ENCODE results near the gene ZSWIM7. TPM values are rescaled to one million over a fixed set of nuclear protein-coding genes. Genes with fewer than 3 reads are reported as not detected.

The ZSWIM7 gene, protein sequence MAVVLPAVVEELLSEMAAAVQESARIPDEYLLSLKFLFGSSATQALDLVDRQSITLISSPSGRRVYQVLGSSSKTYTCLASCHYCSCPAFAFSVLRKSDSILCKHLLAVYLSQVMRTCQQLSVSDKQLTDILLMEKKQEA
- total RNA-seq = 10 to 100 TPM in 3 of 4 donors, 1 to 10 TPM in 1; 9.7 to 23.9 (median 16.8) TPM

DNA sequence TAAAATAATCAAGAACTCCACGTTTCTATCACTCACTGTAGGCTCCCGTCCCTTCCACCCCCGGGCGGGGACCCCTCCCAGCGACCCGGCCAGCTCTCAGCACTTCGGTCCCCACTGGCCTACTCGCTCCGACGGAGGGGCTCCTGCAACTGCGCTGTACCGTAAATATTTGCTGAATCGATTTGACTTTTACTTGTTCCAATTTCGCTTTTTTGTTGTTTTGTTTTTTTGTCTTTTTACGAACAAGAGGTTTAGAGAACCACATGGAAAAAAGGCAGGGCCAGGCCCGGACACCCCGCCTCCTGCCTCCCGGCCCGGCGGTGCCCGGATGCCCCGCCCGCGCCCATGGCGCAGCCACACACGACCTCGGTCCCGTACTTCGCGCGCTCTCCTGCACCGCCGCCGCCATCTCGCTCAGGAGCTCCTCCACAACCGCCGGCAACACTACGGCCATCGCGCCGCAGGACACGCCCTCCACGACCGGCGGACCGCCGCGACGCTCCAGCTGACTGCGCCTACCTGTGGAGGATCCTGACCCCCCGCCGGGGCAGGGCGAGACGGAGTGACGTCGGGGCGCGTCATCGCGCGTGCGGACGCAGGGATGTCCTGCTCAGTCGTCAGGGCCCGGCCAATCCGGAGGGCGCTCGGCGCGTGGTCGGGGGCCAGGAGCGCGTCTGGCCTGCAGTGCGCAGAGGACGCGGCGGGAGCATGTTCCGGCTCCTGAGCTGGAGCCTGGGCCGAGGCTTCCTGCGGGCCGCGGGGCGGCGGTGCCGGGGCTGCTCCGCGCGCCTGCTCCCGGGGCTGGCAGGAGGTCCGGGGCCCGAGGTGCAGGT lies at the start of gene ZSWIM7, which contains the start of gene TTC19:
Gene ZSWIM7 (minus strand): TSS at position 564 of the 833 bp plus-strand sequence. CDS start 110 bp downstream, at position 454.
Gene TTC19 (plus strand): TSS at position 684 of the 833 bp plus-strand sequence. CDS start 25 bp downstream, at position 709.
- TF ChIP-seq, protein P1, sequence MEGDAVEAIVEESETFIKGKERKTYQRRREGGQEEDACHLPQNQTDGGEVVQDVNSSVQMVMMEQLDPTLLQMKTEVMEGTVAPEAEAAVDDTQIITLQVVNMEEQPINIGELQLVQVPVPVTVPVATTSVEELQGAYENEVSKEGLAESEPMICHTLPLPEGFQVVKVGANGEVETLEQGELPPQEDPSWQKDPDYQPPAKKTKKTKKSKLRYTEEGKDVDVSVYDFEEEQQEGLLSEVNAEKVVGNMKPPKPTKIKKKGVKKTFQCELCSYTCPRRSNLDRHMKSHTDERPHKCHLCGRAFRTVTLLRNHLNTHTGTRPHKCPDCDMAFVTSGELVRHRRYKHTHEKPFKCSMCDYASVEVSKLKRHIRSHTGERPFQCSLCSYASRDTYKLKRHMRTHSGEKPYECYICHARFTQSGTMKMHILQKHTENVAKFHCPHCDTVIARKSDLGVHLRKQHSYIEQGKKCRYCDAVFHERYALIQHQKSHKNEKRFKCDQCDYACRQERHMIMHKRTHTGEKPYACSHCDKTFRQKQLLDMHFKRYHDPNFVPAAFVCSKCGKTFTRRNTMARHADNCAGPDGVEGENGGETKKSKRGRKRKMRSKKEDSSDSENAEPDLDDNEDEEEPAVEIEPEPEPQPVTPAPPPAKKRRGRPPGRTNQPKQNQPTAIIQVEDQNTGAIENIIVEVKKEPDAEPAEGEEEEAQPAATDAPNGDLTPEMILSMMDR (IDR thresholded peaks at IDR 0.05; ENCODE audit: low read depth) = no peak

DNA sequence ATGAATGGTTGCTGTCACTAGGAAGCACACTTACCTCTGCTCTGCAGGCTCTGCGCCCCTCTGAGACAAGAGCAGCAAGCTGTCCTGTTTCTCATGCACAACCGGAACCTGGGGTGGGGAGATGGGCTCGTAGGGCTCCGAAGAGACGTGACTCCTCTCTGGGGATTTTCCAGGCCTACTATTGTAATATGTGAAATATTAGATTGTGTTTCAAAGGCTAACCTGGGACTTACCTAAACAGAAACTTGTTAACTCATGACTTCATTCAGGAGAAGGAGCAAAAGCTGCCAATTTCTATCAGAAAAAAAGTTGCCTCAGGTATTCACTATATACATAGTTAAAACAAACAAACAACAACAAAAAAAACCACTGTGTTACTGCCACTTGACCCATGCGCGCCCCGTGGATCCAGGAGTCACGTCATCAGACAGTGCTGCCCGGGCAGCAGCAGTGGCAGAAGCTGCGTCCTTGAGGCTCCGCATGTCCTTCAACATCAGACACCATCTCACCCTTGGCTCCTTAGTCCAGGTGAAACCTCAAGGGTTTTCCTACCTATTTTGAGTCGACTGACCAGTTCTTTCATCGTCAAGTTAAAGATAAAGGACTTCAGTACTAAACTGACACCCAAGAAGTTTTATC lies 49.4 kb upstream of the ZSWIM7 start:
- TF ChIP-seq, protein P1 (IDR thresholded peaks at IDR 0.05; ENCODE audit: low read depth) = no peak

DNA sequence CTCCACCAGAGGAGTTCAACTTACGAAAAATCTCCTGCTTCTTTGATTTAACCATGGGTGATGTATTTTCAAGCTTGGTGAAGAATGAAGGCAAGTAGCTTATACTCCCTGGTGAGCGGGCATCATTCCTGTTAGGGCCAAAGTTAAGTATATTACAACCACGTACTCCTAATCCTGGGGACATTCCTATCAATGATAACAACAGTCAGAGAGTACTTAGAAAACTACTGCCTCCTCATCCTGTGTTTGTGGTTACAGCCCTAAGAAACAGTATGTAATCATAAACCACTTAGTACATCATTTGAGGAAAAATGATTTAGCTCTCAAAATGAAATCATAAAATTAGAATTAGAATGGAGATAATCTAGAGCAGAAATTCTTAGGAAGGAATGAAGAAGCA lies 47.5 kb upstream of the ZSWIM7 start:
- TF ChIP-seq, protein P1 (IDR thresholded peaks at IDR 0.05; ENCODE audit: low read depth) = no peak

DNA sequence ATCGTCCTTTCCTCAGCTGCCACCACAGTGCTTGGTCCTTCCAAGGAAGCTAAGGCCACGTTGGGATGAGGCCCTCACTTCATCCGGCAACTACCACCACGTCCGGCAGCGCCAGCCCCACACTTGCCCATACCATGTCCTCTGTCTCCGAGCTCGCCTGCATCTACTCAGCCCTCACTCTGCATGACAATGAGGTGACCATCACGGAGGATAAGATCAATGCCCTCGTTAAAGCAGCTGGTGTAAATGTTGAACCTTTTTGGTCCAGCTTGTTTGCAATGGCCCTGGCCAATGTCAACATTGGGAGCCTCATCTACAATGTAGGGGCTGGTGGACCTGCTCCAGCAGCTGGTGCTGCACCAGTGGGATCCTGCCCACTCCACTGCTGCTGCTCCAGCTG lies 45.0 kb upstream of the ZSWIM7 start:
- TF ChIP-seq, protein P1 (IDR thresholded peaks at IDR 0.05; ENCODE audit: low read depth) = no peak

DNA sequence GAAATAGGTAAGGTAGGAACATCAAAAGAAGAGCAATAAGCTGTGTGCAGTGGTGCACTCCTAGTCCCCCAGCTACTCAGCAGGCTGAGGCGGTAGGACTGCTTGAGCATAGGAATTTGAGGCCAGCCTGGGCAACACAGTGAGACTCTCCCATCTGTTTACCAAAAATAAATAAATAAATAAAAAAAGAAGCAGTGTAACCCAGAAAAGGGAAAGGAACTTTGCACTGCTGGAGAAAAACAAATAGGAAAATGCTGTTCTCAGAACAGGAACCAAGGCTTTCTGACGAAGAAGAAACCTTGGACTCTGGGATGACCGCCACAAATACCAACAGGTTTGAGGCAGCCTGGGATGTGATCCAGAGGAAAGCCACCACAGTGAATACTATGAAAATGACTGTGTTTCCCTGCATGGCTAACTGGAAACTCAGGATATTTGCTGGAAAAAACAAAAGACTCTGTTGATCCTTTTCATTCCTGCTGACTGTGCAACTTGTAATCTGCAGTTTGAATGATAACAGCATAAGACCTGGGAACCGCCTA lies 41.3 kb upstream of the ZSWIM7 start:
- TF ChIP-seq, protein P1 (IDR thresholded peaks at IDR 0.05; ENCODE audit: low read depth) = no peak

DNA sequence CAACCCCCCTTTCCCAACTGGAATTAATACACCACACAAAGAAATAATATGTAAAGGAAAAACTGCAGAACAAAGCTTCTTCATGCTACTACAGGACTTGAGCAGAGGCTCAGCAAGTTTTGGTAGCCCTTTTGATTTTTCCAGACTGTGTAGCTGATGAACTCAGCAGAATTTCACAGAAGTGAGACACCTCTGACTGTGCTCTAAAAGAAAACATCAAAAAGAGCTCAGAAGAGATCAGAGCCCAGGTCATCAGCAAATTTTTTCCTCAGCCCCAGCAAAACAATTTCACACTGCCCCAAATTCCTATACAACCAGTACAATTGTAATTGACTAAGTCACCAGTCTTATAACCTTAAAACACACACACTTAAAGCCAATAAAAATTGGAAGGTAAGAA lies 38.1 kb upstream of the ZSWIM7 start:
- TF ChIP-seq, protein P1 (IDR thresholded peaks at IDR 0.05; ENCODE audit: low read depth) = no peak

DNA sequence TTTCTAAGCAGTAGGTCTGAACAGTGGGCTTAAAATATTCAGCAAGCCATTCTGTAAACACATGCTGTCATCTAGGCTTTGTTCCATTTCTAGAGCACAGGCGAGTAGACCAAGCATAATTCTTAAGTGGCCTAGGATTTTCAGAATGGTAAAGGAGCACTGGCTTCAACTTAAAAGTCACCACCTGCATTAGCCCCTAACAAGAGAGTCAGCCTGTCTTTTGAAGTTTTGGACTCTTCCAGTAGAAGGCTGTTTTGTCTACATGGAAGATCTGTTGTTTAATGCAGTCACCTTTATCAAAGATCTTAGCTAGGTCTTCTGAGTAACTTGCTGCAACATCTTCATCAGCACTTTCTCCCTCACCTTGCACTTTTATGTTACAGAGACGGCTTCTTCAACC lies 36.8 kb upstream of the ZSWIM7 start:
- TF ChIP-seq, protein P1 (IDR thresholded peaks at IDR 0.05; ENCODE audit: low read depth) = no peak
